ENCODE data around the gene WDR45B. TPM values are rescaled to one million over a fixed set of nuclear protein-coding genes. Genes with fewer than 3 reads are reported as not detected.

WDR45B gene
- total RNA-seq, 4 donors from 2014 or later: 68.8 to 90.0 (median 77.2) TPM

DNA sequence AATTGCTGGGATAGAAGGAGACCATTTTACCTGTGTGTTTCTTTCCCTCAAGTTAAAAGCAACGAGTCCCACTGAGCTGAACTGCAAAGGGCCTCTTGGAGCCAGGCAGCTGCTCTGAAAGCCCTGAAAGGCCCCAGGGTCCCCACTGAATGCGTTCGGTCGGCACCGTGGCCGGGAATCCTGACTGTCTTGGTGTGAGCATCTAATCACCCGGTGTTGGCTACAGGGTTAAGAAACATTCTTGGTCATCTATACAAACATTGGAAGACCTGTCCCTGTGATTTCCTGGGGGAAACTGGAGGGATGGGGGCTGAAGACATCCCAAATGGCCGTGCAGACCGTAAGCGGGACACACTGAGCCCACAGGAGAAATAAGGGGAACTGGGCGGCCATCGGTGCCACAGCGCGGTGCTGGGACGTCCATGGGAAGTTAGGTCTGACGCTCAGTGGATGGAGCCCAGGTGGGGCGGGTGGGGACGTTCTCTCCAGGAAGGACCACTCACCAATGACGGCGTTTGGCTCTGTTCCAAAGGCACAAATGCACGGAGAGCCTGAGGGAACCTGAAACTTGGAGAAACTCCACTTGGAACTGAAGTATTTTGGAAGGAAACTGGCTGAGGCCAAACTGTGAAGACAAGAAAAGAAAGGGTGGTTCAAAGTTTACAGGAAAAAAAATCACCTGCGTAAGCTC, 32.1 kb downstream of the WDR45B start:
- H3K36me3 ChIP-seq: peaks cover 0 to 77% (median 0%) of the 10 kb centered on the region in 3 donors
- no peak overlapping the region for H3K4me3 ChIP-seq

DNA sequence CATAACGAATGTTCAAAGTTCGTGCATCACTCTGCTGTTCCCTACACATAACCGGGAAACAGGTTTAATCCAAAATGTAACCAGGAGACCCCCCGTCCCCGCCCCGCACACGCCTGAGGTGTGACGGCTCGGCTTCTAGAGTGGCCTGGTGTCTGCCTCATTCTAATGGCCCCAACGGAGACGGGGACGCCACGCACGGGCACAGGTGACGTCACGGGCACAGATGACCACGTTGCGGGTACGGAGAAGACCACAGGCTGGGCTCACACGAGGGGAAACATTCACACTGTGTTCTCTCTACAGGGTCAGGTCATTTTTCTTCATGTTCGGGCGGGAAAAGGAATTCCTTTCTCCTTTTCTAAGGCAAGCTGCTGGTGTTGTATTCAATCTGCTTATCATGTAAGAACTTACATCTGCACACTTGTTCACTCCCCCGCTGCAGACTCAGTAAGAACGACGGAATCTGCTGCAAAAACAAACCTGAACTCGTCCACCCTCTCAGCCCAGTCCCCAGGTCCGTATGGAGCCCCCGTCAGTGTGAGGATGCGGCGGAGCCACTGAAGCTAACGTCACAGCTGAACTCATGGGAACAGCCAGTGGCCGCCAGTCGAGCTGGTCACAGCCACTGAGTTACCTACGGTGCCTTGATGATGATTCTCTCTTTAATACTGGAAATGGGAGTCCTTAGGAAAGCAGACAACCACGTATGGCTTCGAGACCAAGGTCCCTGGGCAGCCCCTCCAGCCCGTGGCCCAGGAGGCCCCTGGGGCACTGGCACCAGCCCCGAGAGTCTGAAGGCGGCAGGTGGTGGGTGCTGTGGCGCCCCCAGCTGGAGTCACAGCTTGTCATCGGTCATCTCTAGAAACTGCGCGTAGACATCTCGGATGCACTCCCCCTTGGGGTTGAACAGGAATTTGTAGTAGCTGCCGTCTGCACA, 32.9 kb downstream of the WDR45B start:
- Histone ChIP-seq H3K4me3 (no peak overlapping the region), H3K27ac (no peak overlapping the region), H3K36me3 (peaks cover 0 to 77% (median 0%) of the 10 kb centered on the region in 3 donors), H3K27me3 (no peaks in the 10 kb centered on the region), H3K4me1 (no peaks in the 10 kb centered on the region), H3K9me3 (no peaks in the 10 kb centered on the region)
- DNase-seq: no peak
- no peak for TF ChIP-seq POLR2A (IDR thresholded peaks at IDR 0.05)
- TF ChIP-seq, protein P1, sequence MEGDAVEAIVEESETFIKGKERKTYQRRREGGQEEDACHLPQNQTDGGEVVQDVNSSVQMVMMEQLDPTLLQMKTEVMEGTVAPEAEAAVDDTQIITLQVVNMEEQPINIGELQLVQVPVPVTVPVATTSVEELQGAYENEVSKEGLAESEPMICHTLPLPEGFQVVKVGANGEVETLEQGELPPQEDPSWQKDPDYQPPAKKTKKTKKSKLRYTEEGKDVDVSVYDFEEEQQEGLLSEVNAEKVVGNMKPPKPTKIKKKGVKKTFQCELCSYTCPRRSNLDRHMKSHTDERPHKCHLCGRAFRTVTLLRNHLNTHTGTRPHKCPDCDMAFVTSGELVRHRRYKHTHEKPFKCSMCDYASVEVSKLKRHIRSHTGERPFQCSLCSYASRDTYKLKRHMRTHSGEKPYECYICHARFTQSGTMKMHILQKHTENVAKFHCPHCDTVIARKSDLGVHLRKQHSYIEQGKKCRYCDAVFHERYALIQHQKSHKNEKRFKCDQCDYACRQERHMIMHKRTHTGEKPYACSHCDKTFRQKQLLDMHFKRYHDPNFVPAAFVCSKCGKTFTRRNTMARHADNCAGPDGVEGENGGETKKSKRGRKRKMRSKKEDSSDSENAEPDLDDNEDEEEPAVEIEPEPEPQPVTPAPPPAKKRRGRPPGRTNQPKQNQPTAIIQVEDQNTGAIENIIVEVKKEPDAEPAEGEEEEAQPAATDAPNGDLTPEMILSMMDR (IDR thresholded peaks at IDR 0.05): no peak

More for the DNA sequence above, 32.1 kb downstream of the WDR45B start:
- H3K27me3 ChIP-seq: no peaks in the 10 kb centered on the region
- DNase-seq: no peak
- TF ChIP-seq, protein P1 (IDR thresholded peaks at IDR 0.05): no peak
- no peak overlapping the region for H3K27ac ChIP-seq
- no peaks in the 10 kb centered on the region for H3K9me3 ChIP-seq
- H3K4me1 ChIP-seq: no peaks in the 10 kb centered on the region

DNA sequence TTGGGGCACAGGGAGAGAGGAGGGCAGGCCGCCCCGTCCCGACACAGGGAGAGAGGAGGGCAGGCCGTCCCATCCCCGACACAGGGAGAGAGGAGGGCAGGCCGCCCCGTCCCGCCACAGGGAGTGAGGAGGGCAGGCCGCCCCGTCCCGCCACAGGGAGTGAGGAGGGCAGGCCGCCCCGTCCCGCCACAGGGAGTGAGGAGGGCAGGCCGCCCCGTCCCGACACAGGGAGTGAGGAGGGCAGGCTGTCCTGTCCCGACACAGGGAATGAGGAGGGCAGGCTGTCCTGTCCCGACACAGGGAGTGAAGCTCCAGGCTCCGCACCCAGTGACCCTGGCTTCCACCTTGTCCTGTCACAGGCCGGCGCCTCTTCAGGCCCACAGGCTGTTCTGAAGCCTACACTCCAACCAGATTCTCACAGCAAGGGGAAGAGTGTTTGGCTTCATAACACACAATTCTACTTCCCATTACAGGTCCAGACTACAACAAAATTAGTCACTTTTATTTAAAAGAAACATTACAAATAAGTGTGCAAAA, 34.1 kb downstream of the WDR45B start:
- no peaks in the 10 kb centered on the region for H3K9me3 ChIP-seq
- H3K4me3 ChIP-seq: no peak overlapping the region
- no peak overlapping the region for H3K27ac ChIP-seq
- TF ChIP-seq POLR2A (IDR thresholded peaks at IDR 0.05): no peak
- TF ChIP-seq, protein P1 (IDR thresholded peaks at IDR 0.05): no peak
- H3K27me3 ChIP-seq: no peaks in the 10 kb centered on the region
- DNase-seq: no peak
- H3K4me1 ChIP-seq: no peaks in the 10 kb centered on the region
- H3K36me3 ChIP-seq: peaks cover 0 to 73% (median 0%) of the 10 kb centered on the region in 3 donors

DNA sequence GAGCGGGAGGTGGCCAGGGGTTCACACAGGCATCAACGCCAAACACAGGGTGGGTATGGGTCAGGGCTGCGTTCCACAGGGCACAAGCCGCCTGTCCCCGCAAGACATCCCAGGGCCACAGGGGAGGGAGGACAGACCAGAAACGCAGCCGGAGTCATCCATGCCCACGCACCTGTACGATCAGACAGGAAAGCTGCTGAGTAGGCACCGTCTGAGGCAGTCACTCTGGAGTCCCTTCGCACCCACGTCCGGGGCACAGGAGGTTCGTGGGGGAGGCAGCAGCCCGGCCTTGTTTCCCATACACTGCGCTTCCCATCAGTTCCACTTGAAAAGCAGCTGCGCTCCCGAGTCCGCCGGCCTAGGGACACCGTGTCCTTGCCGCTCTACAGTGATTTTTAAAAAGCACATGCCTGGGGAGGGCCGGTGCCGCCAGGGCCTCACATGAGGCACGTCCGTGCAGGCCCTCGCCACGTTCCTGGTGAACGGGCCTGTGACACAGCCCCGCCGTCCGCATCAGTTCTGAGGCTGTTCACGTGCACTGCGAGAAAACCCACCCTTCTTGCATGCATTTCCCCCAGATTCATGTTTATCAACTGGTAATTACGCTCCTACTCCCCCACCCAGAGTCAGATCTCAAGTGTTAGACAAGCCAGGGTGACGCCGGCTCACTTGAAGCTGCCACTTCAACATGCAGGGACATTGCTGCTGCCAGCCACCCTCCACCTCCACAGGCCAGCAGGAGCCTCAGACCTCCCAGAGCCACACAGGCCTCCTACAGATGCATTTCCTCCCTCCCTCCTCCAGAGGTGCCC, 34.8 kb downstream of the WDR45B start:
- DNase-seq: no peak
- H3K27ac ChIP-seq: no peak overlapping the region
- TF ChIP-seq POLR2A (IDR thresholded peaks at IDR 0.05): no peak
- TF ChIP-seq, protein P1 (IDR thresholded peaks at IDR 0.05): no peak
- H3K4me3 ChIP-seq: no peak overlapping the region
- H3K4me1 ChIP-seq: no peaks in the 10 kb centered on the region
- no peaks in the 10 kb centered on the region for H3K27me3 ChIP-seq
- H3K36me3 ChIP-seq: peaks cover 0 to 66% (median 0%) of the 10 kb centered on the region in 3 donors
- no peaks in the 10 kb centered on the region for H3K9me3 ChIP-seq

Measured in Peyer's patch (tissue), 4 donors.